ENCODE results near the gene TSSK2. TPM values are rescaled to one million over a fixed set of nuclear protein-coding genes. Genes with fewer than 3 reads are reported as not detected.

TSSK2 gene
- total RNA-seq, 2 donors from 2014 or later: not detected

- no peaks in the 10 kb centered on the region for H3K4me1 Mint-ChIP-seq
- peaks cover 14% of the 10 kb centered on the region for H3K36me3 ChIP-seq (ENCODE audit: control insufficient read depth, insufficient read depth, low read length)
- no peaks in the 10 kb centered on the region for H3K27me3 ChIP-seq (ENCODE audit: control insufficient read depth, insufficient read depth, low read length, poor library complexity, severe bottlenecking)
- no peak overlapping the region for H3K4me3 ChIP-seq (ENCODE audit: low read length)
- H3K4me3 Mint-ChIP-seq: no peak overlapping the region
- H3K27ac Mint-ChIP-seq: no peak overlapping the region
- H3K9me3 ChIP-seq (ENCODE audit: control insufficient read depth, low read length): no peaks in the 10 kb centered on the region
- H3K4me1 ChIP-seq (ENCODE audit: control insufficient read depth, insufficient read depth, low read length): no peaks in the 10 kb centered on the region
- no peak overlapping the region for H3K27ac ChIP-seq (ENCODE audit: low read depth, low read length)
- H3K9ac ChIP-seq (ENCODE audit: extremely low read depth, low read length, poor library complexity, severe bottlenecking): no peak overlapping the region
- H3K9me3 Mint-ChIP-seq: no peaks in the 10 kb centered on the region
- peaks cover 17% of the 10 kb centered on the region for H3K36me3 Mint-ChIP-seq (ENCODE audit: low read depth)
- 100% methylated on average over 1 to 4 of the region's 4 CpGs for WGBS, 2 experiments (ENCODE audit: insufficient coverage in 1 of 2, insufficient read length in 1 of 2)
- H3K27me3 Mint-ChIP-seq (ENCODE audit: insufficient read depth): no peaks in the 10 kb centered on the region
- TF ChIP-seq CTCF (conservative IDR thresholded peaks at IDR 0.05): no peak
- DNase-seq: no peak
These were observed 36.6 kb upstream of the TSSK2 start for GRCh38 chr22:19094393-19094997.

GRCh38 chr22:19096555-19096954, 34.6 kb upstream of the TSSK2 start:
- Histone ChIP-seq H3K4me3 (ENCODE audit: low read length) (no peak overlapping the region), H3K9me3 (ENCODE audit: control insufficient read depth, low read length) (no peaks in the 10 kb centered on the region), H3K9ac (ENCODE audit: extremely low read depth, low read length, poor library complexity, severe bottlenecking) (no peak overlapping the region), H3K27me3 (ENCODE audit: control insufficient read depth, insufficient read depth, low read length, poor library complexity, severe bottlenecking) (no peaks in the 10 kb centered on the region), H3K36me3 (ENCODE audit: control insufficient read depth, insufficient read depth, low read length) (peaks cover 18% of the 10 kb centered on the region), H3K4me1 (ENCODE audit: control insufficient read depth, insufficient read depth, low read length) (no peaks in the 10 kb centered on the region), H3K27ac (ENCODE audit: low read depth, low read length) (no peak overlapping the region)
- H3K9me3 Mint-ChIP-seq: no peaks in the 10 kb centered on the region
- H3K27me3 Mint-ChIP-seq (ENCODE audit: insufficient read depth): no peaks in the 10 kb centered on the region
- TF ChIP-seq CTCF (conservative IDR thresholded peaks at IDR 0.05): no peak
- no peaks in the 10 kb centered on the region for H3K4me1 Mint-ChIP-seq
- peaks cover 17% of the 10 kb centered on the region for H3K36me3 Mint-ChIP-seq (ENCODE audit: low read depth)
- 80% methylated on average over 1 of the region's 1 CpG; no CpG with 5 or more reads in 1 of the 2 experiments for WGBS, 2 experiments (ENCODE audit: insufficient coverage in 1 of 2, insufficient read length in 1 of 2)
- no peak overlapping the region for H3K27ac Mint-ChIP-seq
- no peak overlapping the region for H3K4me3 Mint-ChIP-seq
- no peak for DNase-seq

- H3K4me3 ChIP-seq (ENCODE audit: low read length): no peak overlapping the region
- no peaks in the 10 kb centered on the region for H3K9me3 ChIP-seq (ENCODE audit: control insufficient read depth, low read length)
- Mint-ChIP-seq H3K4me1 (no peaks in the 10 kb centered on the region), H3K4me3 (no peak overlapping the region), H3K27me3 (ENCODE audit: insufficient read depth) (no peaks in the 10 kb centered on the region), H3K36me3 (ENCODE audit: low read depth) (peaks cover 22% of the 10 kb centered on the region), H3K27ac (no peak overlapping the region), H3K9me3 (no peaks in the 10 kb centered on the region)
- TF ChIP-seq CTCF (conservative IDR thresholded peaks at IDR 0.05): no peak
- DNase-seq: no peak
- no peaks in the 10 kb centered on the region for H3K27me3 ChIP-seq (ENCODE audit: control insufficient read depth, insufficient read depth, low read length, poor library complexity, severe bottlenecking)
- no peak overlapping the region for H3K27ac ChIP-seq (ENCODE audit: low read depth, low read length)
- H3K9ac ChIP-seq (ENCODE audit: extremely low read depth, low read length, poor library complexity, severe bottlenecking): no peak overlapping the region
- no peaks in the 10 kb centered on the region for H3K4me1 ChIP-seq (ENCODE audit: control insufficient read depth, insufficient read depth, low read length)
- peaks cover 18% of the 10 kb centered on the region for H3K36me3 ChIP-seq (ENCODE audit: control insufficient read depth, insufficient read depth, low read length)
- 93 to 96% methylated on average over 2 to 3 of the region's 3 CpGs for WGBS, 2 experiments (ENCODE audit: insufficient coverage in 1 of 2, insufficient read length in 1 of 2)
These were observed 33.6 kb upstream of the TSSK2 start for GRCh38 chr22:19097518-19097917.

Measured in endodermal cell (in vitro differentiated cells).